Caco-2 (cell line): ENCODE measurements around the gene BAAT. TPM values are rescaled to one million over a fixed set of nuclear protein-coding genes. Genes with fewer than 3 reads are reported as not detected.

Source experiments
- BruUV-seq: library from RNA; stranded (reverse); fragments of 400-500 nt; replicated peaks from 2 replicates; lab custom pipeline; 2021; lab: Mats Ljungman, UMichigan
- CTCF ChIA-PET: fragments of 300-600 bp; sonication (Branson Sonifier 250); formaldehyde crosslinking; loops from one replicate; lab custom pipeline; 2022; ENCODE audit warnings: antibody characterized with exemption; lab: Charles Lee
- POLR2A ChIA-PET: fragments of 300-600 bp; sonication (Branson Sonifier 250); formaldehyde crosslinking; loops from one replicate; lab custom pipeline; 2022; ENCODE audit warnings: antibody characterized with exemption; lab: Charles Lee
- DNase-seq, 2 experiments: peaks; one replicate each; pipeline versions ENCODE4 v3.0.0 to v3.0.0-alpha.2; 2020 to 2022
- H3K27me3 ChIP-seq: replicated peaks from 2 replicates; pipeline ENCODE4 v1.6.0; 2011; ENCODE audit warnings: low read length; ENCODE audit not compliant: control insufficient read depth, insufficient read depth
- H3K36me3 ChIP-seq: 2 replicates; pipeline ENCODE4 v1.5.1; 2011; ENCODE audit warnings: low read length; ENCODE audit not compliant: control insufficient read depth, insufficient read depth
- H3K4me1 ChIP-seq: fragments of 250-450 bp; sonication (Bioruptor Pico); 2 replicates; pipeline ENCODE4 v1.5.1; 2020; ENCODE audit warnings: mild to moderate bottlenecking
- H3K4me3 ChIP-seq: 2 replicates; pipeline ENCODE4 v1.5.1; 2011; ENCODE audit warnings: low read depth, mild to moderate bottlenecking, control low read depth, low read length
- H3K9me3 ChIP-seq: fragments of 250-450 bp; sonication (Bioruptor Pico); 2 replicates; pipeline ENCODE4 v1.5.1; 2020; ENCODE audit warnings: mild to moderate bottlenecking, moderate library complexity
- H3K27ac Mint-ChIP-seq: one replicate; pipeline ENCODE4 v1.8.0; 2022; ENCODE audit warnings: mixed read lengths; ENCODE audit not compliant: unreplicated experiment
- H3K27me3 Mint-ChIP-seq: one replicate; pipeline ENCODE4 v1.8.0; 2022; ENCODE audit warnings: mixed read lengths; ENCODE audit not compliant: insufficient read depth, unreplicated experiment
- H3K36me3 Mint-ChIP-seq: one replicate; pipeline ENCODE4 v1.8.0; 2022; ENCODE audit warnings: mild to moderate bottlenecking, mixed read lengths; ENCODE audit not compliant: insufficient read depth, unreplicated experiment
- H3K4me1 Mint-ChIP-seq: one replicate; pipeline ENCODE4 v1.8.0; 2022; ENCODE audit warnings: low read depth, mixed read lengths; ENCODE audit not compliant: unreplicated experiment
- H3K4me3 Mint-ChIP-seq: one replicate; pipeline ENCODE4 v1.8.0; 2022; ENCODE audit warnings: mild to moderate bottlenecking, moderate library complexity, mixed read lengths; ENCODE audit not compliant: unreplicated experiment
- H3K9me3 Mint-ChIP-seq: one replicate; pipeline ENCODE4 v1.8.0; 2022; ENCODE audit warnings: mixed read lengths; ENCODE audit not compliant: unreplicated experiment
- intact Hi-C: fragments of 100-400 bp; cut with micrococcal nuclease; formaldehyde crosslinking; loops from one replicate; pipeline ENCODE4 v1.10.0; 2022; ENCODE audit not compliant: unreplicated experiment
- total RNA-seq: library from RNA; stranded (reverse); gene quantifications from 2 replicates; pipeline ENCODE4 v1.2.3, GENCODE V29; 2022
- TF ChIP-seq, protein P1 (sequence below), 2 experiments: fragments of 200-600 bp in 1 of 2; IDR thresholded peaks; 1 replicate in 1 of 2; 2 replicates in 1 of 2; pipeline versions ENCODE4 v1.5.1 to v1.8.0; 2011 to 2022; ENCODE audit warnings: antibody characterized with exemption in 1 of 2, control low read depth in 1 of 2, inconsistent platforms in 1 of 2, low read depth in 1 of 2, low read length in 1 of 2, mild to moderate bottlenecking in 1 of 2, moderate library complexity in 1 of 2; ENCODE audit not compliant: insufficient read depth in 1 of 2, severe bottlenecking in 1 of 2, unreplicated experiment in 1 of 2

BAAT gene
- total RNA-seq, 1 experiment from 2014 or later: 1.1 TPM

GRCh38 chr9:101427957-101428655 is 43.3 kb upstream of the BAAT start:
- Mint-ChIP-seq H3K4me3 (no peak overlapping the region), H3K27ac (no peak overlapping the region), H3K27me3 (no peaks in the 10 kb centered on the region), H3K9me3 (peaks cover 20% of the 10 kb centered on the region), H3K36me3 (no peaks in the 10 kb centered on the region), H3K4me1 (peaks cover under 1% of the 10 kb centered on the region)
- intact Hi-C loops: no loop called here
- Histone ChIP-seq H3K9me3 (no peaks in the 10 kb centered on the region), H3K4me3 (no peak overlapping the region), H3K4me1 (peaks cover 5% of the 10 kb centered on the region), H3K36me3 (no peaks in the 10 kb centered on the region), H3K27me3 (no peaks in the 10 kb centered on the region)
- ChIA-PET CTCF (no interaction called here), POLR2A (interaction anchor here (1.4 kb wide), 1 partner anchor 30 kb away, joined by 5 read pairs; the partner anchor contains the start of genes MRPL50 and ZNF189)
- no TSS peak for BruUV-seq
- TF ChIP-seq, protein P1, sequence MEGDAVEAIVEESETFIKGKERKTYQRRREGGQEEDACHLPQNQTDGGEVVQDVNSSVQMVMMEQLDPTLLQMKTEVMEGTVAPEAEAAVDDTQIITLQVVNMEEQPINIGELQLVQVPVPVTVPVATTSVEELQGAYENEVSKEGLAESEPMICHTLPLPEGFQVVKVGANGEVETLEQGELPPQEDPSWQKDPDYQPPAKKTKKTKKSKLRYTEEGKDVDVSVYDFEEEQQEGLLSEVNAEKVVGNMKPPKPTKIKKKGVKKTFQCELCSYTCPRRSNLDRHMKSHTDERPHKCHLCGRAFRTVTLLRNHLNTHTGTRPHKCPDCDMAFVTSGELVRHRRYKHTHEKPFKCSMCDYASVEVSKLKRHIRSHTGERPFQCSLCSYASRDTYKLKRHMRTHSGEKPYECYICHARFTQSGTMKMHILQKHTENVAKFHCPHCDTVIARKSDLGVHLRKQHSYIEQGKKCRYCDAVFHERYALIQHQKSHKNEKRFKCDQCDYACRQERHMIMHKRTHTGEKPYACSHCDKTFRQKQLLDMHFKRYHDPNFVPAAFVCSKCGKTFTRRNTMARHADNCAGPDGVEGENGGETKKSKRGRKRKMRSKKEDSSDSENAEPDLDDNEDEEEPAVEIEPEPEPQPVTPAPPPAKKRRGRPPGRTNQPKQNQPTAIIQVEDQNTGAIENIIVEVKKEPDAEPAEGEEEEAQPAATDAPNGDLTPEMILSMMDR (IDR thresholded peaks at IDR 0.05; ENCODE audit: insufficient read depth in 1 of 2, low read depth in 1 of 2, low read length in 1 of 2, severe bottlenecking in 1 of 2, unreplicated experiment in 1 of 2): no peak
- no peak for DNase-seq

DNA sequence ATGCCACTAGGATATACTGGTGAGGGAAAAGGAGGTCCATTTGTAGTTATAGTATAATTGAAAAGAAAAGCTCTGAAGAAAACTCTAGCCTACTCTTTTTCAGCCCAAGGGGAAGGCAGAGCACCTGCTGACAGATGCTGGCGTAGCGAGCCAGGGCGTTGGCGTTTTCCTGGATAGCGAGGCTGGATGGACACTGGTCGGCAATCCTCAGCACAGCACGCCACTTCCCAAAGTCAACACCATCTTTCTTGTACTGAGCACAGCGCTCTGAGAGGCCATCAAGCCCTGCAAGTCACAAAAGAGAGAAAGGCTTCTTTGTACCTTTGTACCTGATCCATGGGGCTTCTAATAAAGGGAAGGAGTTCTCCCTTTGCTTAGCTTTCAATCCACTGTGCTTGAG is 42.6 kb upstream of the BAAT start:
- POLR2A ChIA-PET: interaction anchor here (1.4 kb wide), 1 partner anchor 29 kb away, joined by 5 read pairs; the partner anchor contains the start of genes MRPL50 and ZNF189
- no peak overlapping the region for H3K27ac Mint-ChIP-seq

GRCh38 chr9:101421653-101422065 is 36.9 kb upstream of the BAAT start:
- Mint-ChIP-seq H3K4me3 (no peak overlapping the region), H3K36me3 (no peaks in the 10 kb centered on the region), H3K27me3 (no peaks in the 10 kb centered on the region), H3K9me3 (peaks cover 9% of the 10 kb centered on the region), H3K4me1 (no peaks in the 10 kb centered on the region), H3K27ac (no peak overlapping the region)
- ChIA-PET POLR2A (no interaction called here), CTCF (no interaction called here)
- no TSS peak for BruUV-seq
- H3K4me1 ChIP-seq: peaks cover 10% of the 10 kb centered on the region
- TF ChIP-seq, protein P1 (IDR thresholded peaks at IDR 0.05; ENCODE audit: insufficient read depth in 1 of 2, low read depth in 1 of 2, low read length in 1 of 2, severe bottlenecking in 1 of 2, unreplicated experiment in 1 of 2): no peak
- intact Hi-C loops: no loop called here
- peaks cover 4% of the 10 kb centered on the region; the same call in 1 of the 2 replicates for H3K9me3 ChIP-seq
- no peaks in the 10 kb centered on the region for H3K27me3 ChIP-seq
- H3K36me3 ChIP-seq: no peaks in the 10 kb centered on the region
- no peak for DNase-seq
- no peak overlapping the region for H3K4me3 ChIP-seq

More for the DNA sequence above, 42.6 kb upstream of the BAAT start:
- Mint-ChIP-seq H3K9me3 (peaks cover 20% of the 10 kb centered on the region), H3K27me3 (no peaks in the 10 kb centered on the region), H3K4me1 (no peaks in the 10 kb centered on the region), H3K4me3 (no peak overlapping the region), H3K36me3 (no peaks in the 10 kb centered on the region)
- H3K36me3 ChIP-seq: no peaks in the 10 kb centered on the region
- CTCF ChIA-PET: no interaction called here
- no peak for DNase-seq
- intact Hi-C loops: no loop called here
- H3K4me1 ChIP-seq: no peaks in the 10 kb centered on the region
- no peaks in the 10 kb centered on the region for H3K9me3 ChIP-seq
- no TSS peak for BruUV-seq
- H3K27me3 ChIP-seq: no peaks in the 10 kb centered on the region
- H3K4me3 ChIP-seq: no peak overlapping the region
- TF ChIP-seq, protein P1 (IDR thresholded peaks at IDR 0.05; ENCODE audit: insufficient read depth in 1 of 2, low read depth in 1 of 2, low read length in 1 of 2, severe bottlenecking in 1 of 2, unreplicated experiment in 1 of 2): no peak
